Neural cell (in vitro differentiated cells): ENCODE data around the gene NBEA. TPM values are rescaled to one million over a fixed set of nuclear protein-coding genes. Genes with fewer than 3 reads are reported as not detected.

Experiments used
- H2AFZ ChIP-seq: fragments of 200-600, 300-800 bp; sonication (generic), shearing (Covaris generic); 2 replicates; pipeline ENCODE4 v1.6.0; 2014; ENCODE audit warnings: low read depth, mild to moderate bottlenecking, antibody characterized with exemption, low read length, moderate library complexity
- H3F3A ChIP-seq: fragments of 200-600 bp; shearing (Covaris generic); 2 replicates; pipeline ENCODE4 v1.6.1; 2016; ENCODE audit warnings: mild to moderate bottlenecking, moderate library complexity, mixed read lengths, antibody characterized with exemption, low read length; ENCODE audit not compliant: insufficient read depth, poor library complexity, severe bottlenecking
- H3K27ac ChIP-seq: fragments of 200-600, 300-800 bp; sonication (generic), shearing (Covaris generic); 2 replicates; pipeline ENCODE4 v1.5.1; 2014; ENCODE audit warnings: mild to moderate bottlenecking, low read length, moderate library complexity
- H3K27me3 ChIP-seq: fragments of 300-800, 200-600 bp; sonication (generic), shearing (Covaris generic); 2 replicates; pipeline ENCODE4 v1.6.0; 2014; ENCODE audit warnings: mild to moderate bottlenecking, low read depth, low read length, moderate library complexity; ENCODE audit not compliant: insufficient read depth
- H3K36me3 ChIP-seq: fragments of 300-800, 200-600 bp; sonication (generic), shearing (Covaris generic); 2 replicates; pipeline ENCODE4 v1.5.1; 2014; ENCODE audit warnings: mild to moderate bottlenecking, antibody characterized with exemption, low read length, moderate library complexity; ENCODE audit not compliant: insufficient read depth
- H3K4me2 ChIP-seq: fragments of 300-800, 200-600 bp; sonication (generic), shearing (Covaris generic); 2 replicates; pipeline ENCODE4 v1.6.0; 2014; ENCODE audit warnings: mild to moderate bottlenecking, low read length
- H3K4me3 ChIP-seq: fragments of 300-800, 200-600 bp; sonication (generic), shearing (Covaris generic); 2 replicates; pipeline ENCODE4 v1.5.1; 2014; ENCODE audit warnings: mild to moderate bottlenecking, low read length, moderate library complexity
- H3K79me2 ChIP-seq: fragments of 200-600 bp; shearing (Covaris generic); replicated peaks from 2 replicates; pipeline ENCODE4 v1.6.0; 2014; ENCODE audit warnings: mild to moderate bottlenecking, low read length, moderate library complexity; ENCODE audit not compliant: insufficient read depth
- H3K9ac ChIP-seq: fragments of 300-800, 200-600 bp; sonication (generic), shearing (Covaris generic); 2 replicates; pipeline ENCODE4 v1.6.1; 2016; ENCODE audit warnings: mild to moderate bottlenecking, low read length, mixed read lengths
- H3K9me2 ChIP-seq: fragments of 200-600 bp; shearing (Covaris generic); 2 replicates; pipeline ENCODE4 v1.6.1; 2016; ENCODE audit warnings: mild to moderate bottlenecking, low read length, mixed read lengths; ENCODE audit not compliant: insufficient read depth
- H3K9me3 ChIP-seq: fragments of 200-600, 300-800 bp; sonication (generic), shearing (Covaris generic); 2 replicates; pipeline ENCODE4 v1.6.1; 2016; ENCODE audit warnings: mild to moderate bottlenecking, mixed run types, low read length, moderate library complexity, mixed read lengths
- H4K20me1 ChIP-seq: fragments of 200-600 bp; shearing (Covaris generic); 2 replicates; pipeline ENCODE4 v1.6.1; 2016; ENCODE audit warnings: mild to moderate bottlenecking, mixed run types; ENCODE audit not compliant: insufficient read depth
- CTCF ChIP-seq: fragments of 450-650 bp; IDR thresholded peaks from 2 replicates; pipeline ENCODE4 v1.5.1; 2014; ENCODE audit warnings: antibody characterized with exemption, mild to moderate bottlenecking, moderate library complexity; ENCODE audit not compliant: poor library complexity, severe bottlenecking
- EP300 ChIP-seq: fragments of 450-650 bp; conservative IDR thresholded peaks from 2 replicates; pipeline ENCODE4 v1.6.1; 2014; ENCODE audit warnings: antibody characterized with exemption, mild to moderate bottlenecking, moderate library complexity; ENCODE audit not compliant: poor library complexity, severe bottlenecking
- EZH2 ChIP-seq: fragments of 200-600, 300-800 bp; shearing (Covaris generic), sonication (generic); IDR thresholded peaks from 2 replicates; pipeline ENCODE4 v1.6.1; 2014; ENCODE audit warnings: antibody characterized with exemption, low read length, borderline replicate concordance, mild to moderate bottlenecking; ENCODE audit not compliant: insufficient read depth, poor library complexity, severe bottlenecking
- MXI1 ChIP-seq: fragments of 450-650 bp; conservative IDR thresholded peaks from 2 replicates; pipeline ENCODE4 v1.6.1; 2014; ENCODE audit warnings: antibody characterized with exemption, mild to moderate bottlenecking; ENCODE audit not compliant: poor library complexity, severe bottlenecking
- POLR2AphosphoS5 ChIP-seq: IDR thresholded peaks from 2 replicates; pipeline ENCODE4 v1.6.1; 2012
- RAD21 ChIP-seq: fragments of 450-650 bp; conservative IDR thresholded peaks from 2 replicates; pipeline ENCODE4 v1.6.1; 2014; ENCODE audit warnings: antibody characterized with exemption, mild to moderate bottlenecking, moderate library complexity
- REST ChIP-seq: IDR thresholded peaks from 2 replicates; pipeline ENCODE4 v1.6.1; 2012; ENCODE audit warnings: borderline replicate concordance
- SMC3 ChIP-seq: fragments of 450-650 bp; conservative IDR thresholded peaks from 2 replicates; pipeline ENCODE4 v1.6.1; 2014; ENCODE audit warnings: antibody characterized with exemption, mild to moderate bottlenecking, moderate library complexity; ENCODE audit not compliant: poor library complexity
- TAF1 ChIP-seq: IDR thresholded peaks from 2 replicates; pipeline ENCODE4 v1.6.1; 2012; ENCODE audit warnings: low read depth
- polyA plus RNA-seq: library from polyadenylated mRNA; depleted of rRNA; stranded (reverse); fragments of >200 nt; gene quantifications from 2 replicates; pipeline ENCODE4 v1.2.3, GENCODE V29; 2014

The NBEA gene
- polyA plus RNA-seq, 1 donor from 2014 or later = 55.8 TPM

- no peak overlapping the region for H3K27ac ChIP-seq
- no peaks in the 10 kb centered on the region for H4K20me1 ChIP-seq
- no peak overlapping the region for H2AFZ ChIP-seq
- TF ChIP-seq POLR2AphosphoS5 = no peak
- no peaks in the 10 kb centered on the region for H3K9me3 ChIP-seq
- H3K79me2 ChIP-seq = no peaks in the 10 kb centered on the region
- no peaks in the 10 kb centered on the region for H3F3A ChIP-seq
- H3K4me3 ChIP-seq = no peak overlapping the region
- no peak overlapping the region for H3K9ac ChIP-seq
- no peaks in the 10 kb centered on the region for H3K27me3 ChIP-seq
- H3K36me3 ChIP-seq = no peaks in the 10 kb centered on the region
- no peaks in the 10 kb centered on the region for H3K9me2 ChIP-seq
- H3K4me2 ChIP-seq = no peak overlapping the region
These were observed 283.1 kb downstream of the NBEA start for GRCh38 chr13:35225159-35225558.

- Histone ChIP-seq H3K27ac (no peak overlapping the region), H3K9me3 (no peaks in the 10 kb centered on the region), H3K4me3 (no peak overlapping the region), H3K36me3 (no peaks in the 10 kb centered on the region), H3K9me2 (no peaks in the 10 kb centered on the region), H4K20me1 (no peaks in the 10 kb centered on the region), H3F3A (no peaks in the 10 kb centered on the region), H2AFZ (no peak overlapping the region), H3K79me2 (no peaks in the 10 kb centered on the region), H3K9ac (no peak overlapping the region), H3K4me2 (no peak overlapping the region), H3K27me3 (no peaks in the 10 kb centered on the region)
- TF ChIP-seq EZH2 (no peak), POLR2AphosphoS5 (no peak), EP300 (no peak), MXI1 (no peak), CTCF (no peak), REST (no peak), RAD21 (no peak), SMC3 (no peak), TAF1 (no peak)
These were observed 283.5 kb downstream of the NBEA start for GRCh38 chr13:35225582-35225981.

- Histone ChIP-seq H3K27ac (no peak overlapping the region), H3K27me3 (no peaks in the 10 kb centered on the region), H3K36me3 (no peaks in the 10 kb centered on the region), H3K9me2 (no peaks in the 10 kb centered on the region), H2AFZ (no peak overlapping the region), H3F3A (no peaks in the 10 kb centered on the region), H3K4me2 (no peak overlapping the region), H3K9ac (no peak overlapping the region), H3K79me2 (no peaks in the 10 kb centered on the region), H4K20me1 (no peaks in the 10 kb centered on the region), H3K4me3 (no peak overlapping the region), H3K9me3 (no peaks in the 10 kb centered on the region)
- TF ChIP-seq SMC3 (no peak), POLR2AphosphoS5 (no peak), TAF1 (no peak), REST (no peak), EZH2 (no peak), EP300 (no peak), MXI1 (no peak), CTCF (no peak), RAD21 (no peak)
These were observed 286.5 kb downstream of the NBEA start for GRCh38 chr13:35228536-35228935.
